ENCODE results near the gene SMAD7. TPM values are rescaled to one million over a fixed set of nuclear protein-coding genes. Genes with fewer than 3 reads are reported as not detected.
"Not testable (repeated sequence)": the region's sequence is repeated elsewhere in the genome, so short reads cannot be mapped to it uniquely, and the experiment has no call there.

SMAD7 gene
- total RNA-seq, 2 donors from 2014 or later = 21.2 to 21.6 TPM

GRCh38 chr18:48875314-48875941 is 75.3 kb downstream of the SMAD7 start:
- TF ChIP-seq CTCF (IDR thresholded peaks at IDR 0.05) = no peak
- Histone ChIP-seq H3K9me3 (no peaks in the 10 kb centered on the region), H3K4me1 (no peaks in the 10 kb centered on the region), H3K36me3 (no peaks in the 10 kb centered on the region), H3K9ac (ENCODE audit: low read depth in 2 of 2, low read length in 2 of 2) (no peak overlapping the region), H3K4me3 (no peak overlapping the region), H3K27ac (no peak overlapping the region), H3K27me3 (no peaks in the 10 kb centered on the region)
- DNase-seq = no peak
- intact Hi-C loops (cut with DNase I) = no loop called here

- DNase-seq = no peak
- H3K4me3 ChIP-seq = no peak overlapping the region
- H3K27ac ChIP-seq = no peak overlapping the region
- H3K4me1 ChIP-seq = no peaks in the 10 kb centered on the region
- no peaks in the 10 kb centered on the region for H3K36me3 ChIP-seq
- no peaks in the 10 kb centered on the region for H3K27me3 ChIP-seq
- H3K9ac ChIP-seq (ENCODE audit: low read depth in 2 of 2, low read length in 2 of 2) = no peak overlapping the region
- no peak for TF ChIP-seq CTCF (IDR thresholded peaks at IDR 0.05)
- no peaks in the 10 kb centered on the region for H3K9me3 ChIP-seq
- intact Hi-C loops (cut with DNase I) = no loop called here
These were observed 76.0 kb downstream of the SMAD7 start for GRCh38 chr18:48874701-48875162.

GRCh38 chr18:48874233-48874632 is 76.5 kb downstream of the SMAD7 start:
- Histone ChIP-seq H3K4me3 (no peak overlapping the region), H3K9ac (ENCODE audit: low read depth in 2 of 2, low read length in 2 of 2) (no peak overlapping the region), H3K4me1 (no peaks in the 10 kb centered on the region), H3K27me3 (no peaks in the 10 kb centered on the region), H3K36me3 (no peaks in the 10 kb centered on the region), H3K9me3 (no peaks in the 10 kb centered on the region), H3K27ac (no peak overlapping the region)
- intact Hi-C loops (cut with DNase I) = no loop called here
- no peak for TF ChIP-seq CTCF (IDR thresholded peaks at IDR 0.05)
- DNase-seq = no peak

- no peaks in the 10 kb centered on the region for H3K27me3 ChIP-seq
- no peak overlapping the region for H3K27ac ChIP-seq
- no peak overlapping the region for H3K9ac ChIP-seq (ENCODE audit: low read depth in 2 of 2, low read length in 2 of 2)
- DNase-seq = no peak
- intact Hi-C loops (cut with DNase I) = no loop called here
- no peaks in the 10 kb centered on the region for H3K36me3 ChIP-seq
- H3K4me1 ChIP-seq = no peaks in the 10 kb centered on the region
- no peaks in the 10 kb centered on the region for H3K9me3 ChIP-seq
- no peak overlapping the region for H3K4me3 ChIP-seq
- TF ChIP-seq CTCF (IDR thresholded peaks at IDR 0.05) = no peak
These were observed 78.3 kb downstream of the SMAD7 start for GRCh38 chr18:48872234-48873145.

GRCh38 chr18:48871391-48872166 is 79.2 kb downstream of the SMAD7 start:
- no peaks in the 10 kb centered on the region for H3K27me3 ChIP-seq
- no peak for DNase-seq
- H3K4me1 ChIP-seq = no peaks in the 10 kb centered on the region
- no peak overlapping the region for H3K4me3 ChIP-seq
- no peak overlapping the region for H3K9ac ChIP-seq (ENCODE audit: low read depth in 2 of 2, low read length in 2 of 2)
- H3K27ac ChIP-seq = no peak overlapping the region
- H3K36me3 ChIP-seq = no peaks in the 10 kb centered on the region
- intact Hi-C loops (cut with DNase I) = no loop called here
- no peak for TF ChIP-seq CTCF (IDR thresholded peaks at IDR 0.05)
- no peaks in the 10 kb centered on the region for H3K9me3 ChIP-seq

GRCh38 chr18:48870926-48871325 is 79.8 kb downstream of the SMAD7 start:
- H3K36me3 ChIP-seq; H3K27ac ChIP-seq; H3K4me1 ChIP-seq; intact Hi-C loops (cut with DNase I); H3K9ac ChIP-seq (ENCODE audit: low read depth in 2 of 2, low read length in 2 of 2); H3K9me3 ChIP-seq; H3K4me3 ChIP-seq; DNase-seq; H3K27me3 ChIP-seq: not testable (repeated sequence)
